HG03521 (cell line): ENCODE data around the gene FAM210A.

Experiments used
- ATAC-seq: cut with Tn5 transposase; IDR thresholded peaks from one replicate; pipeline ENCODE4 v1.9.1; 2021; ENCODE audit warnings: mild to moderate bottlenecking, moderate library complexity; ENCODE audit not compliant: unreplicated experiment

Gene FAM210A

GRCh38 chr18:13646633-13647032, 79.7 kb downstream of the FAM210A start:
- ATAC-seq, result no peak

- no peak for ATAC-seq
Measured at GRCh38 chr18:13645093-13645492, 81.3 kb downstream of the FAM210A start.

- ATAC-seq, result no peak
Measured at GRCh38 chr18:13643261-13643751, 83.1 kb downstream of the FAM210A start.

- no peak for ATAC-seq
Measured at GRCh38 chr18:13642440-13642827, 83.9 kb downstream of the FAM210A start.

GRCh38 chr18:13641551-13642439, 84.6 kb downstream of the FAM210A start:
- ATAC-seq, result no peak

- no peak for ATAC-seq
Measured at GRCh38 chr18:13640266-13640860, 86.0 kb downstream of the FAM210A start.

- no peak for ATAC-seq
Measured at GRCh38 chr18:13638719-13639595, 87.4 kb downstream of the FAM210A start.

- ATAC-seq, result no peak
Measured at GRCh38 chr18:13635046-13635445, 91.3 kb downstream of the FAM210A start.

GRCh38 chr18:13633700-13634099, 92.7 kb downstream of the FAM210A start:
- no peak for ATAC-seq

GRCh38 chr18:13630716-13631268, 95.6 kb downstream of the FAM210A start:
- no peak for ATAC-seq

GRCh38 chr18:13629841-13630715, 96.3 kb downstream of the FAM210A start:
- ATAC-seq, result peak; percentile 62

- ATAC-seq, result no peak
Measured at GRCh38 chr18:13628211-13628610, 98.1 kb downstream of the FAM210A start.

GRCh38 chr18:13627639-13628038, 98.7 kb downstream of the FAM210A start:
- no peak for ATAC-seq

- ATAC-seq, result no peak
Measured at GRCh38 chr18:13626544-13626908, 99.8 kb downstream of the FAM210A start.

GRCh38 chr18:13625843-13626543, 100.4 kb downstream of the FAM210A start:
- no peak for ATAC-seq

GRCh38 chr18:13625355-13625754, 101.0 kb downstream of the FAM210A start:
- no peak for ATAC-seq

GRCh38 chr18:13624563-13625237, 101.7 kb downstream of the FAM210A start:
- ATAC-seq, result no peak

- no peak for ATAC-seq
Measured at GRCh38 chr18:13623871-13624270, 102.5 kb downstream of the FAM210A start.

GRCh38 chr18:13623348-13623747, 103.0 kb downstream of the FAM210A start:
- ATAC-seq, result no peak
